Ureter (tissue), 1 donor: ENCODE results near the gene CCL17. TPM values are rescaled to one million over a fixed set of nuclear protein-coding genes. Genes with fewer than 3 reads are reported as not detected.
"Not testable (repeated sequence)": the region's sequence is repeated elsewhere in the genome, so short reads cannot be mapped to it uniquely, and the experiment has no call there.

Experiments used
- DNase-seq: peaks from one replicate; pipeline ENCODE4 v3.0.0-alpha.2; 2020; ENCODE audit warnings: low spot score
- total RNA-seq: library from RNA; stranded (reverse); gene quantifications from one replicate; pipeline ENCODE4 v1.2.4, GENCODE V29; 2023
- donor health status: DM: yes; HTN: yes; CAD: no.

Gene CCL17
- total RNA-seq, result 0.78 TPM

GRCh38 chr16:57403965-57404817 is at the start of gene CCL17:
CCL17 (plus strand) TSS chr16:57404767; CDS start chr16:57413933, 9,166 bp downstream.
- DNase-seq, result no peak

DNA sequence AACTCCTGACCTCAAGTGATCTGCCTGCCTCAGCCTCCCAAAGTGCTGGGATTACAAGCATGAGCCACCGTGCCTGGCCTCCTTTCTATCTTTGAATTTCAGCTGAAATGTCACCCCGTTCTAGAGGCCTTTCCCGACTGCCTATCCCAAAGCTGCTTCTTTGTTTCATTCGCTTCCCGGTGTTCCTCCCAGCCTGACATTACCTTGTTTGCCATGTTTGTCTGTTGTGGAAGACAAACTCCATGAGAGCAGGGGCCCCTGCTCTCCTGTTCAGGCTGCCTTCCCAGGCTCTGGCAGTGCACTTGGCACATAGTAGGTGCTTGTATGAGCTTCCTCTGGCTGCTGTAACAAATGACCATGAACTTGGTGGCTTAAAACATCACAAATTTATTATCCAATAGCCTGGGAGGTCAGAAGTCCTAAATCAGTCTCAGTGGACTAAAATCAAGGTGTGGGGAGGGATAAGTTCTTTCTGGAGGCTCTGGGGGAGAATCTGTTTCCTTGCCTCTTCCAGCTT is 48.6 kb upstream of the CCL17 start:
- no peak for DNase-seq

DNA sequence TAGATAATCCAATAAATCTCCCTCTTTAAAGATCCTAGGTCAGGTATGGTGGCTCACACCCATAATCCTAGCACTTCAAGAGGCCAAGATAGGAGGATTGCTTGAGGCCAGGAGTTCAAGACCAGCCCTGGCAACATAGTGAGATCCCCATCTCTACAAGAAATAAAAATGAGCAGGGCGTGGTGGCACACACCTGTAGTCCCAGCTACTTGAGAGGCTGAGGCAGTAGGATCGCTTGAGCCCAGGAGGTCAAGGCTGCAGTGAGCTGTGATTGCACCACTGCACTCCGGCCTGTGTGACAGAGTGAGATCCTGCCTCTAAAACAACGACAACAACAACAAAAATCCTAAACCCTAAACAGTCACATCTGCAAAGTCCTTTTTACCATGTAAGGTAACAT is 48.0 kb upstream of the CCL17 start:
- no peak for DNase-seq

- no peak for DNase-seq
Observed at GRCh38 chr16:57357330-57358085, 47.1 kb upstream of the CCL17 start.

- no peak for DNase-seq
Observed at GRCh38 chr16:57358086-57358420, 46.5 kb upstream of the CCL17 start.

- DNase-seq, result no peak
Observed at GRCh38 chr16:57358527-57359095, 46.0 kb upstream of the CCL17 start, which contains the start of gene CCL22. CCL22 (plus strand) TSS chr16:57358783; CDS start chr16:57358817, 34 bp downstream.

GRCh38 chr16:57360321-57360935 is 44.1 kb upstream of the CCL17 start:
- no peak for DNase-seq

DNA sequence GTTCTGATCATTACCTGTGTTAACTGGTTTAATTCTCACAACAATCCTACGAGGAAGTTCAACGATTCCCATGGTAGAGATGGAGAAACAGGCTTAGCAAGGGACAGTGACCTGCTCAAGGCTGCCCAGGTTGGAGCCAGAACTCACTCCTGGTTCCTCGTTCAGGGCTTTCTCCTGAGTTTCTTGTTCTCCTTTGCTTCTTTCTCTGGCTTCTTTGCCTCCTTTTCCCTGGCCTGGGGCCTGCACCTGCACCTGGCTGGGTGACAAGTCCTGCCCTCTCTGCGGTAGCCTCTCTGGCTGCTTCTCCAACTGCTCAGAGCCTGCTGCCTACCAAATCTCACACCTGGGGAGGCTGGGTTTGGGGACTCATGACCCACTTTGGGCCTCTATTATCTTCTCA is 43.2 kb upstream of the CCL17 start:
- no peak for DNase-seq

GRCh38 chr16:57364143-57364542 is 40.4 kb upstream of the CCL17 start:
- DNase-seq, result no peak

GRCh38 chr16:57366544-57367040 is 38.0 kb upstream of the CCL17 start:
- no peak for DNase-seq

DNA sequence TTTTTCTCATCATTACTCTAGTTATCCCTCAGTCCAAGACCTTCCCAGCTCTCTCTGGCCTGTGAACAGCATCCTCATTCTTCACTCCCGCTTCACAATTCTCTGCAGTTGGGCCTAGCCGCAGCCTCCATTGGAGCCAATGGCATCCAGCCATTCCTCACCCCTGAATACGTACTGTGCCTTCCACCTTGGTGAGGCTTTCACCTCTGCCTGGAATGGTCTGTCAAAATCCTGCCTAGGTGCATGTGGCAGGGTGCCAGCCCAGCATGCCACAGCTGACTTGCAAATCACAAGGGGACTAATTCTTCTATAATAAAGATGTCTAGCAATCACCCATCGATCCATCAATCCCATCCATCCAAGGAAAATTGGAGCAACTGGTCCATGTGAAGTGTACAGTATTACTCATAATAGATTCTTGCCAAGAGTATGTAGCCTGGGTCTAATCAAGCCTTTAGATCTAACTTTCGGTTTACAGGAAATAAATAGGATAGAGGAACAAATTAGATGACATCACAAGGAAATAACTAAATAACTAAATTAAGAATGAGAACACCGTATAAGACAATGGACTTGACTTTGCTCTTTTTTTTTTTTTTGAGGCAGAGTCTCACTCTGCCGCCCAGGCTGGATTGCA is 37.3 kb upstream of the CCL17 start:
- DNase-seq, result no peak

GRCh38 chr16:57371494-57372371 is 32.8 kb upstream of the CCL17 start:
- DNase-seq, result no peak

GRCh38 chr16:57372372-57373116 is 32.0 kb upstream of the CCL17 start, which contains the start of gene CX3CL1:
CX3CL1 (plus strand) TSS chr16:57372490; CDS start chr16:57372569, 79 bp downstream.
- DNase-seq, result peak; percentile 88

DNA sequence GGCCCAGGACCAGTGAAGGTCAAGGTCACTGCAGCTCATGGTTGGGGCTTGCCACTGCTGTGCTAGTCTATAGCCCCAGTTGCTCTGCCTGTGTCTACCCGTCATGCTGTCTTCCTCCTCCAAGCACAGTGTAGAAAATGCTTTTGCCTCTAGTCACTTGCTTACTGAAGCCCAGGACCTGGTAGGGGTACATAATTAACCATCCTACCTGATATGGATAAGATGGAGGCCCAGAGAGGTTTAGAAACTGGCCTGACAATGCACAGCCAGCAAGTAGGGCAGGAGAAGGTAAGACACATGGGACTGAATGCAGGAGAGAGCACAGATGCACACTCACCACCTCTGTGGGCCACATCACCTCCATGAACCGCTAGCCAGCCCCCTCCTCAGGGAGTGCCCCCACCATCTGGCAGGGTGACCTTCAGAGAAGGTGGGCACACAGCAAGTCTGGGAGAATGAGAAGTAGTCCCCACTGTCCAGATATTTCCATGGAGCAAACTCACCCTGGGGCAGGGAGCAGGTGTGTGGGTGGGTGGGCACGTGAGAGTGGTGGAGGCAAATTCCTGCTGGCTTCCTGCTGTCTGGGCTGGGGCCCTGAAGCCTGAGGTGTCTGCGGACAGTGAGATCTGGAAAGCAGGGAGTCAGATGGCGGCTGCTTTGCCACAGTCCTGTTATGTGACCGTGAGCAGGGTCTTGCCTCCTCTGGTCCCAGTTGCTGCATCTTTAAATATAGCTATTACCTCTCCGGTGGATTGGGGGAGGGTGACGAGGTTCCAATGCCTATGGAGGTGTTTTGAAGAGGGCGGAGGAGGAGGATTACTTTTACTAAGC is 31.2 kb upstream of the CCL17 start:
- DNase-seq, result no peak

- DNase-seq, result no peak
Observed at GRCh38 chr16:57374067-57374534, 30.5 kb upstream of the CCL17 start.

DNA sequence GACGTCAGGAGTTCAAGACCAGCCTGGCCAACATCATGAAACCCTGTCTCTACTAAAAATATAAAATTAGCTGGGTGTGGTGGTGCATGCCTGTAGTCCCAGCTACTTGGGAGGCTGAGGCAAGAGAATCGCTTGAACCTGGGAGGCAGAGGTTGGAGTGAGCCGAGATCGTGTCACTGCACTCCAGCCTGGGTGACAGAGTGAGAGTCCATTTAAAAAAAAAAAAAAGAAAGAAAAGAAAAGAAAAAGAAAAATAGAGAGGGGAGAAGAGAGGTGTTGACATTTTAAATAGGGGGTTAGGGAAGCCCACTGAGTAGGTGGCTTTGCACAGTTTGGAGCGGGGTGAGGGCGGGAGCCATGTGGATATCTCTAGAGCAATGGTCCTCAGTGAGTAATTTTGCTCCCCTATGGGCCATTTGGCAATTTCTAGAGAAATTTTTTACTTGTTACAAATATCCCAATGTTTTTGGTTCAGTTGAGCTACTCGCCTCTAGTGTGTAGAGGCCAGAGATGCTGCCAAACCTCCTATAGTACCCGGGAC is 29.6 kb upstream of the CCL17 start:
- DNase-seq, result not testable (repeated sequence)

DNA sequence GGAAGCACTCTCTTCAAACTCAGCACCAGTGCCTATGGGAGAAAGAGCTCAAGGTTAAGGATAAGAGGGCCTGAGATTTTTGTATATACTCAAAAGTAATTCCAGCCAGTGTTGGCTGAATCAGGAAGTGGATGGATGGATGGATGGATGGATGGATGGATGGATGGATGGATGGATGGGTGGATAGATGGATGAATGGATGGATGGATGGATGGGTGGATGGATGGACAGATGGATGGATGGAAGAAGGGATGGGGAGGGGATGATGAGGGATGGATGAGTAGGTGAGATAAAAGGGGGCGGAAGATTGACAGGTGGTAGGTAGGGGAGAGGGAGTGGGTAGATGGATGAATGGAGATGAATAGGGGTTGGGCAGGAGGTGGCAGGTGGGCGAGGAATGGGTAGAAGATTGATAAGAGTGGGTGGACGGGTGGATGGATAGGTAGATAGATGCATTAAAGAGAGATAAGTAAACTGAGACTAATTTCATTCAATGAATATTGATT is 28.2 kb upstream of the CCL17 start:
- no peak for DNase-seq
